ENCODE results near the gene ZNF284. TPM values are rescaled to one million over a fixed set of nuclear protein-coding genes. Genes with fewer than 3 reads are reported as not detected.
"Not testable (repeated sequence)": the region's sequence is repeated elsewhere in the genome, so short reads cannot be mapped to it uniquely, and the experiment has no call there.

ZNF284 gene
- total RNA-seq, 1 donor from 2014 or later: 5.3 TPM

- Mint-ChIP-seq H3K27ac (peak overlapping the region; percentile 95), H3K27me3 (ENCODE audit: low read depth) (no peaks in the 10 kb centered on the region), H3K9me3 (peaks cover 33% of the 10 kb centered on the region), H3K36me3 (peaks cover 42% of the 10 kb centered on the region), H3K4me3 (peak overlapping the region; percentile 97), H3K4me1 (peaks cover 20% of the 10 kb centered on the region)
- DNase-seq (ENCODE audit: low spot score in 2 of 2, unreplicated experiment in 2 of 2): no peak
- TF ChIP-seq, protein P1, sequence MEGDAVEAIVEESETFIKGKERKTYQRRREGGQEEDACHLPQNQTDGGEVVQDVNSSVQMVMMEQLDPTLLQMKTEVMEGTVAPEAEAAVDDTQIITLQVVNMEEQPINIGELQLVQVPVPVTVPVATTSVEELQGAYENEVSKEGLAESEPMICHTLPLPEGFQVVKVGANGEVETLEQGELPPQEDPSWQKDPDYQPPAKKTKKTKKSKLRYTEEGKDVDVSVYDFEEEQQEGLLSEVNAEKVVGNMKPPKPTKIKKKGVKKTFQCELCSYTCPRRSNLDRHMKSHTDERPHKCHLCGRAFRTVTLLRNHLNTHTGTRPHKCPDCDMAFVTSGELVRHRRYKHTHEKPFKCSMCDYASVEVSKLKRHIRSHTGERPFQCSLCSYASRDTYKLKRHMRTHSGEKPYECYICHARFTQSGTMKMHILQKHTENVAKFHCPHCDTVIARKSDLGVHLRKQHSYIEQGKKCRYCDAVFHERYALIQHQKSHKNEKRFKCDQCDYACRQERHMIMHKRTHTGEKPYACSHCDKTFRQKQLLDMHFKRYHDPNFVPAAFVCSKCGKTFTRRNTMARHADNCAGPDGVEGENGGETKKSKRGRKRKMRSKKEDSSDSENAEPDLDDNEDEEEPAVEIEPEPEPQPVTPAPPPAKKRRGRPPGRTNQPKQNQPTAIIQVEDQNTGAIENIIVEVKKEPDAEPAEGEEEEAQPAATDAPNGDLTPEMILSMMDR (IDR thresholded peaks at IDR 0.05; ENCODE audit: unreplicated experiment): no peak
Measured at GRCh38 chr19:44112802-44113137, 40.8 kb downstream of the ZNF284 start.

GRCh38 chr19:44113138-44113783 lies 41.3 kb downstream of the ZNF284 start, which contains the start of gene ZNF225:
Gene ZNF225 (plus strand): TSS chr19:44113399. CDS start chr19:44115828, 2,429 bp downstream.
- peaks cover 41% of the 10 kb centered on the region for H3K36me3 Mint-ChIP-seq
- no peaks in the 10 kb centered on the region for H3K27me3 Mint-ChIP-seq (ENCODE audit: low read depth)
- peak within 1 kb of the TSS; percentile 97 for H3K4me3 Mint-ChIP-seq
- H3K9me3 Mint-ChIP-seq: peaks cover 28% of the 10 kb centered on the region
- H3K4me1 Mint-ChIP-seq: peaks cover 20% of the 10 kb centered on the region
- TF ChIP-seq, protein P1 (IDR thresholded peaks at IDR 0.05; ENCODE audit: unreplicated experiment): no peak
- DNase-seq (ENCODE audit: low spot score in 2 of 2, unreplicated experiment in 2 of 2): peak; percentile 82 to 89
- peak within 1 kb of the TSS; percentile 95 for H3K27ac Mint-ChIP-seq

GRCh38 chr19:44113784-44114390 lies 41.9 kb downstream of the ZNF284 start:
- Mint-ChIP-seq H3K4me3 (peak overlapping the region; percentile 97), H3K27me3 (ENCODE audit: low read depth) (no peaks in the 10 kb centered on the region), H3K27ac (peak overlapping the region; percentile 95), H3K36me3 (peaks cover 40% of the 10 kb centered on the region), H3K4me1 (peaks cover 20% of the 10 kb centered on the region), H3K9me3 (peaks cover 25% of the 10 kb centered on the region)
- TF ChIP-seq, protein P1 (IDR thresholded peaks at IDR 0.05; ENCODE audit: unreplicated experiment): no peak
- no peak for DNase-seq (ENCODE audit: low spot score in 2 of 2, unreplicated experiment in 2 of 2)

DNA sequence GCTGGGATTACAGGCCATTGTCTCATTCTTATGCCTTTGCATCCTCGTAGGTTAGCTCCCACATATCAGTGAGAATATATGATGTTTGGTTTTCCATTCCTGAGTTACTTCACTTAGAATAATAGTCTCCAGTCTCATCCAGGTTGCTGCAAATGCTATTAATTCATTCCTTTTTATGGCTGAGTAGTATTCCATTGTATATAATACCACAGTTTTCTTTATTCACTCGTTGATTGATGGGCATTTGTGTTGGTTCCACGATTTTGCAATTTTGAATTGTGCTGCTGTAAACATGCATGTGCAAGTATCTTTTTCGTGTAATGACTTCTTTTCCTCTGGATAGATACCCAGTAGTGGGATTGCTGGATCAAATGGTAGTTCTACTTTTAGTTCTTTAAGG lies 49.2 kb downstream of the ZNF284 start:
- peaks cover 84% of the 10 kb centered on the region for H3K36me3 Mint-ChIP-seq
- DNase-seq (ENCODE audit: low spot score in 2 of 2, unreplicated experiment in 2 of 2); H3K4me3 Mint-ChIP-seq; H3K27ac Mint-ChIP-seq; H3K27me3 Mint-ChIP-seq (ENCODE audit: low read depth); H3K4me1 Mint-ChIP-seq: not testable (repeated sequence)
- peaks cover 52% of the 10 kb centered on the region for H3K9me3 Mint-ChIP-seq

- TF ChIP-seq, protein P1 (IDR thresholded peaks at IDR 0.05; ENCODE audit: unreplicated experiment): no peak
- Mint-ChIP-seq H3K4me3 (no peak overlapping the region), H3K27ac (no peak overlapping the region), H3K36me3 (peaks cover 43% of the 10 kb centered on the region), H3K27me3 (ENCODE audit: low read depth) (no peaks in the 10 kb centered on the region), H3K9me3 (peaks cover 36% of the 10 kb centered on the region), H3K4me1 (no peaks in the 10 kb centered on the region)
- DNase-seq (ENCODE audit: low spot score in 2 of 2, unreplicated experiment in 2 of 2): no peak
Measured at GRCh38 chr19:44131955-44132354, 60.0 kb downstream of the ZNF284 start.

Other genes with a start within 250 kb of the ZNF284 start
- gene ZNF283, start 244.8 kb upstream of the ZNF284 start, total RNA-seq: 19.1 to 20.8 TPM (median 20.4 TPM) in 3 replicates
- 8.0 to 8.3 TPM (median 8.2 TPM) in 3 replicates for gene ZNF404, start 188.2 kb upstream of the ZNF284 start, total RNA-seq
- 20.8 to 21.8 TPM (median 21.1 TPM) in 3 replicates for gene ZNF45, start 136.9 kb upstream of the ZNF284 start, total RNA-seq
- 11.2 to 13.5 TPM (median 13.0 TPM) in 3 replicates for gene ZNF221, start 120.9 kb upstream of the ZNF284 start, total RNA-seq
- gene ZNF155, start 88.0 kb upstream of the ZNF284 start, total RNA-seq: 13.4 to 14.2 TPM (median 14.1 TPM) in 3 replicates
- gene ZNF230, start 69.2 kb upstream of the ZNF284 start, total RNA-seq: 4.0 to 4.5 TPM (median 4.5 TPM) in 3 replicates
- 7.6 to 8.1 TPM (median 7.8 TPM) in 3 replicates for gene ZNF222, start 46.8 kb upstream of the ZNF284 start, total RNA-seq
- 9.2 to 10.3 TPM (median 9.9 TPM) in 3 replicates for gene ZNF223, start 20.1 kb upstream of the ZNF284 start, total RNA-seq
- 39.1 to 42.0 TPM (median 42.0 TPM) in 3 replicates for gene ZNF224, start 22.2 kb downstream of the ZNF284 start, total RNA-seq
- 7.2 to 7.9 TPM (median 7.4 TPM) in 3 replicates for gene ZNF225, start 41.2 kb downstream of the ZNF284 start, total RNA-seq
- 18.9 to 19.5 TPM (median 19.3 TPM) in 3 replicates for gene ZNF234, start 69.4 kb downstream of the ZNF284 start, total RNA-seq
- 36.2 to 38.2 TPM (median 38.2 TPM) in 3 replicates for gene ZNF226, start 92.9 kb downstream of the ZNF284 start, total RNA-seq
- 29.9 to 31.8 TPM (median 29.9 TPM) in 3 replicates for gene ZNF227, start 140.4 kb downstream of the ZNF284 start, total RNA-seq
- 2.6 to 3.9 TPM (median 3.1 TPM) in 3 replicates for gene ZNF233, start 187.7 kb downstream of the ZNF284 start, total RNA-seq
- gene ZNF235, start 232.9 kb downstream of the ZNF284 start, total RNA-seq: 12.5 to 14.0 TPM (median 13.2 TPM) in 3 replicates